SK-N-MC (cell line): Measurements from ENCODE around the gene PAX2.

Experiments used
- EZH2 ChIP-seq: fragments of 200-600 bp; sonication (generic); IDR thresholded peaks from one replicate; pipeline ENCODE4 v1.6.1; 2017; ENCODE audit warnings: antibody characterized with exemption
- FOXP2 ChIP-seq: optimal IDR thresholded peaks from 2 replicates; pipeline ENCODE3; 2011; ENCODE audit warnings: mild to moderate bottlenecking, moderate library complexity; ENCODE audit not compliant: insufficient read depth; ENCODE audit errors: extremely low read length, control extremely low read depth
- POLR2AphosphoS5 ChIP-seq: IDR thresholded peaks from 2 replicates; pipeline ENCODE4 v1.6.1; 2012; ENCODE audit warnings: mild to moderate bottlenecking, low read depth, low read length, borderline replicate concordance

- no peak for TF ChIP-seq POLR2AphosphoS5
- no peak for TF ChIP-seq EZH2
- no peak for TF ChIP-seq FOXP2
Observed at GRCh38 chr10:100872034-100872791, 126.8 kb downstream of the PAX2 start.
